Left ventricle myocardium inferior (tissue), 1 donor: ENCODE results near the gene CEP70. TPM values are rescaled to one million over a fixed set of nuclear protein-coding genes. Genes with fewer than 3 reads are reported as not detected.
"Not testable (repeated sequence)": the region's sequence is repeated elsewhere in the genome, so short reads cannot be mapped to it uniquely, and the experiment has no call there.

Source experiments
- DNase-seq: peaks from one replicate; pipeline ENCODE4 v3.0.0-alpha.2; 2020
- H3K27ac ChIP-seq: fragments of 200-600 bp; replicated peaks from 2 replicates; pipeline ENCODE4 v1.8.0; 2021
- H3K27me3 ChIP-seq: fragments of 200-600 bp; 2 replicates; pipeline ENCODE4 v1.8.0; 2021; ENCODE audit warnings: low read depth
- H3K36me3 ChIP-seq: fragments of 200-600 bp; 2 replicates; pipeline ENCODE4 v1.8.0; 2021
- H3K4me1 ChIP-seq: fragments of 200-600 bp; 2 replicates; pipeline ENCODE4 v1.8.0; 2021
- H3K4me3 ChIP-seq: fragments of 200-600 bp; 2 replicates; pipeline ENCODE4 v1.8.0; 2021; ENCODE audit warnings: mild to moderate bottlenecking, moderate library complexity
- H3K9me3 ChIP-seq: fragments of 200-600 bp; replicated peaks from 2 replicates; pipeline ENCODE4 v1.8.0; 2021
- intact Hi-C: fragments of 100-400 bp; cut with micrococcal nuclease; formaldehyde crosslinking; loops from one replicate; pipeline ENCODE4 v1.11.0; 2022
- total RNA-seq: library from RNA; stranded (reverse); fragmentation: NEBNext Ultra II Directional; extraction: Animal tissue kit (Norgen Biotek cat#: 25700); gene quantifications from one replicate; pipeline ENCODE4 v1.2.1, GENCODE V29; 2021
- TF ChIP-seq, protein P1 (sequence below): fragments of 200-600 bp; IDR thresholded peaks from 2 replicates; pipeline ENCODE4 v1.8.0; 2021; ENCODE audit warnings: antibody characterized with exemption, mild to moderate bottlenecking, borderline replicate concordance
- donor health status: DM: no; HTN: yes; CAD: no; lungs with severe emphysema.

The CEP70 gene
- total RNA-seq, 1 donor from 2014 or later: 25.8 TPM

DNA sequence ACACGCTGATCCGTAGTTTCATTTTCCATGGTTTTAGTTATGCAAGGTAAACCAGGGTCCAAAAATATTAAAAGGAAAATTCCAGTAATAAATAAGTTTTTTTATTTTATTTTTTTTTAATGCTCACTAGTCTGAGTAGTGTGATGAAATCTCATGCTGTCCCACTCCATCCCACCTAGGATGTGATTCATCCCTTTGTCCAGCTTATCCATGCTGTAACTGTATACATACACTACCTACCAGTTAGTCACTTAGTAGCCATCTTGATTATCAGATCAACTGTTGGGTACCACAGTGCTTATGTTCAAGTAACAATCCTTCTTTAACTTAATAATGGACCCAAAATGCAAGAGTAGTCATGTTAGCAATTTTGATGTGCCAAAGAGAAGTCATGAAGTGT, 84.5 kb downstream of the CEP70 start:
- DNase-seq: no peak
- Histone ChIP-seq H3K4me3 (no peak overlapping the region), H3K9me3 (no peaks in the 10 kb centered on the region), H3K27ac (no peak overlapping the region), H3K27me3 (no peaks in the 10 kb centered on the region), H3K36me3 (peaks cover 4% of the 10 kb centered on the region), H3K4me1 (peaks cover 13% of the 10 kb centered on the region)
- intact Hi-C loops: no loop called here
- TF ChIP-seq, protein P1, sequence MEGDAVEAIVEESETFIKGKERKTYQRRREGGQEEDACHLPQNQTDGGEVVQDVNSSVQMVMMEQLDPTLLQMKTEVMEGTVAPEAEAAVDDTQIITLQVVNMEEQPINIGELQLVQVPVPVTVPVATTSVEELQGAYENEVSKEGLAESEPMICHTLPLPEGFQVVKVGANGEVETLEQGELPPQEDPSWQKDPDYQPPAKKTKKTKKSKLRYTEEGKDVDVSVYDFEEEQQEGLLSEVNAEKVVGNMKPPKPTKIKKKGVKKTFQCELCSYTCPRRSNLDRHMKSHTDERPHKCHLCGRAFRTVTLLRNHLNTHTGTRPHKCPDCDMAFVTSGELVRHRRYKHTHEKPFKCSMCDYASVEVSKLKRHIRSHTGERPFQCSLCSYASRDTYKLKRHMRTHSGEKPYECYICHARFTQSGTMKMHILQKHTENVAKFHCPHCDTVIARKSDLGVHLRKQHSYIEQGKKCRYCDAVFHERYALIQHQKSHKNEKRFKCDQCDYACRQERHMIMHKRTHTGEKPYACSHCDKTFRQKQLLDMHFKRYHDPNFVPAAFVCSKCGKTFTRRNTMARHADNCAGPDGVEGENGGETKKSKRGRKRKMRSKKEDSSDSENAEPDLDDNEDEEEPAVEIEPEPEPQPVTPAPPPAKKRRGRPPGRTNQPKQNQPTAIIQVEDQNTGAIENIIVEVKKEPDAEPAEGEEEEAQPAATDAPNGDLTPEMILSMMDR: no peak

DNA sequence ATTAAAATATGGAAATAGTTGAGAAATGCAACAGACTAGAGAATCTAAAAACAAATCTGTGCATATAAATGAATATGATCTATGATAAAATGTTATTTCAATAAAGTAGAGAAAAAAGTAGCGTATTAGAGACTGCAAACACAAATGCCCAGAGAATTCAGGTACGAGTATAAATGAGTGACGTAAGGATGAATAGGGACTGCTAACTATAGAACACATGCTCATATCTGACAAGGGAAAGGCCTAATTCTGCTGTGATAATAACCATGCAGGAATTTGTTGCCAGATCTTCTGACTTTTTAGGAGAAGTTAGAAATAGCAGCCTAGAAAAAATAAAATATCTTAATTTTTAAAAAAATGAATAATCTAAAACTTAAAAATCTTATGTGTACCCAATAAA, 86.5 kb downstream of the CEP70 start:
- intact Hi-C loops: no loop called here
- Histone ChIP-seq H3K27ac (no peak overlapping the region), H3K27me3 (no peaks in the 10 kb centered on the region), H3K4me1 (peaks cover 2% of the 10 kb centered on the region), H3K4me3 (no peak overlapping the region), H3K36me3 (peaks cover 14% of the 10 kb centered on the region), H3K9me3 (no peaks in the 10 kb centered on the region)
- TF ChIP-seq, protein P1: no peak
- DNase-seq: no peak

DNA sequence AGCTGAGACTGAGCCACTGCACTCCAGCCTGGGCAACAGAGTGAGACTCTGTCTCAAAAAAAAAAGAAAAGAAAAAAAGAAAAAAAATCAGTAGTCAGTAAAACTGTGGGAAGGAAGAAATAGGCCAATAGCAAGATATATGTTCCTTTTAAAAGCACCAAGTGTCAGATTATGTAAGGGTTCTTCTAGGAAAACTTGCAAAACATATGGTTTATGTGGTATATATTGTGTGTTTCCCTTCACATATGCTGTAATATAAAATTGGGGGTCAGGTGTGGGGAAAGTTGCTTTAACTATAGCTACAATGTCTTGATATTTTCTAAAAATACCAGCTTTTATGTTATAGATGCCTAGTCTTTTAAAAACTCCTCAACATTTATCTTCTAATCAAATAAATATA, 95.1 kb downstream of the CEP70 start:
- no peak overlapping the region for H3K4me3 ChIP-seq
- no peaks in the 10 kb centered on the region for H3K9me3 ChIP-seq
- peaks cover 16% of the 10 kb centered on the region for H3K4me1 ChIP-seq
- DNase-seq: no peak
- intact Hi-C loops: no loop called here
- TF ChIP-seq, protein P1: no peak
- H3K36me3 ChIP-seq: peaks cover 19% of the 10 kb centered on the region
- H3K27ac ChIP-seq: no peak overlapping the region
- no peaks in the 10 kb centered on the region for H3K27me3 ChIP-seq

DNA sequence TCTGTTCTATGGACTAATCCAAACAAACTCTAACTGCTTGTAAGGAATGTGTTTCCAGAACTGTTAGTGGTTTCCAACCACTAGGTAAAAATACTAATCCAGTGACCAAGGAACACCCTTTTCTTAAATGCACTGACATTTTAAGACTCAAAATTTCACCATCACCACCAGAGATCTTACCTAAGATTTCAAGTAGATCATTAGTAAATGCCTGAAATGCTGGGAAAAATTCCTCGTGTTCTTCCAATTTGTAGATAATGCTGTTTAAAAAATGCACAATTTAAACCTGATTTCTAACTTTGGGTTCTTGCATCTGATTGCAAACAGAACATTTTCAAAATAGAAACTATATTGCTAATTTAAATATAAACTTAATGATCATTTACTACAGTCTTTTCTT, 96.2 kb downstream of the CEP70 start:
- H3K4me1 ChIP-seq: peaks cover 28% of the 10 kb centered on the region
- DNase-seq: no peak
- no peak overlapping the region for H3K4me3 ChIP-seq
- H3K27me3 ChIP-seq: no peaks in the 10 kb centered on the region
- H3K27ac ChIP-seq: no peak overlapping the region
- TF ChIP-seq, protein P1: no peak
- H3K36me3 ChIP-seq: peaks cover 14% of the 10 kb centered on the region
- no peaks in the 10 kb centered on the region for H3K9me3 ChIP-seq
- intact Hi-C loops: no loop called here

DNA sequence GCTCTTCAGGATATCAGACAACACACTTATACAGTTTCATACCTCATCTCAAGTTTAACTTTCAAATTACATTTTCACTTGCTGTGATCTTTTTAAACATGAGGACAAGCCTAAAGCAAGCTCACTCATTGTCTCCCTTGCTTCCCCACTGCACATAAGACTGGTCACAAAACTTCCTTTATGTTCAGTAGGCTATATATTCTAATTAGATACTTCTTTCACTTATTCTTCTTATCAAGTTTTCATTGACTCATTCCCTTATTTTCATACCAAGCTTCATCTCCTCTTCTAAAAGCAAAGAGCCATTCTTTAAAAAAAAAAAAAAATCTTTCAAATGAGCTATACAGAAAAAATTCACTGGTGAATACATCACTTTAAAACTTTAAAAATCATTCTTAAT, 97.0 kb downstream of the CEP70 start:
- peaks cover 14% of the 10 kb centered on the region for H3K36me3 ChIP-seq
- H3K4me1 ChIP-seq: peaks cover 36% of the 10 kb centered on the region
- no peaks in the 10 kb centered on the region for H3K27me3 ChIP-seq
- no peak overlapping the region for H3K4me3 ChIP-seq
- no peak overlapping the region for H3K27ac ChIP-seq
- intact Hi-C loops: no loop called here
- no peak for DNase-seq
- TF ChIP-seq, protein P1: no peak
- H3K9me3 ChIP-seq: no peaks in the 10 kb centered on the region

DNA sequence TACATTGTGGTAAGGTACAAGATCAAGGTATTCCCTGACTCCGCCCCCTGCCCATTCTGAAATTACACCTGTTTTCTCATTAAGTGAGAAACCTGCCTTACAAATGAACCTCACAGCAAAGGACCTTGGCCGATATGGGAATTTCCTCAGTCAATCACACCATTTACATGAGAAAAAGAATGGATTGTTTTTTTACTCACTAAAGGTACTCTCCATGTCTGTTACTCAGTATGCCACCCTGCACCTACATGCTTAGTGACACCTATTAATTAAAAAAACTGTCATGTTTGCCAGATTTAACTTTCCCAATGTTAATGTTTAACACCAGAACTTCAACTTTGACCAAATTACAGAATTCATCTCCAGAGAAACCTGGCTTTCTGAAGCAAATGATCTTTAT, 97.6 kb downstream of the CEP70 start:
- H3K9me3 ChIP-seq: no peaks in the 10 kb centered on the region
- no peak for DNase-seq
- H3K36me3 ChIP-seq: peaks cover 14% of the 10 kb centered on the region
- H3K27me3 ChIP-seq: no peaks in the 10 kb centered on the region
- H3K4me1 ChIP-seq: peaks cover 36% of the 10 kb centered on the region
- no peak overlapping the region for H3K27ac ChIP-seq
- intact Hi-C loops: no loop called here
- TF ChIP-seq, protein P1: no peak
- no peak overlapping the region for H3K4me3 ChIP-seq

DNA sequence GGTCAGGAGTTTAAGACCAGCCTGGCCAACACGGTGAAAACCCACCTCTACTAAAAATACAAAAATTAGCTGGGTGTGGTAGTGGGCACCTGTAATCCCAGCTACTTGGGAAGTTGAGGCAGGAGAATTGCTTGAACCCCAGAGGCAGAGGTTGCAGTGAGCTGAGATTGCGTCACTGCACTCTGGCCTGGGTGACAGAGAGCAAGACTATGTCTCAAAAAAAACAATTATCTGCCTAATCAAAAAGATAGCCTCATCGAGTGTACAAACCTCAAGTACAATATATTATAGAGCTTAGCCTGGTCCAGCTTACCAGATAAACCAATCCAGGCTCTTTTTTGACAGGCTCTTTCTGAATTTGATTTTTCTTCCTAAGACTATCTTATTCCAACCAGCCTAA, 98.4 kb downstream of the CEP70 start:
- H3K4me3 ChIP-seq, H3K27ac ChIP-seq, DNase-seq, H3K9me3 ChIP-seq, intact Hi-C loops, H3K27me3 ChIP-seq: not testable (repeated sequence)
- peaks cover 36% of the 10 kb centered on the region for H3K4me1 ChIP-seq
- peaks cover 14% of the 10 kb centered on the region for H3K36me3 ChIP-seq
